K562 (cell line): ENCODE results near the gene TRPM2. TPM values are rescaled to one million over a fixed set of nuclear protein-coding genes. Genes with fewer than 3 reads are reported as not detected.

Experiments used
- NFYB ChIP-seq: IDR thresholded peaks from 2 replicates; pipeline ENCODE4 v1.6.1; 2011; ENCODE audit warnings: mild to moderate bottlenecking, moderate library complexity; ENCODE audit not compliant: insufficient read length; ENCODE audit errors: extremely low read depth
- RBM25 ChIP-seq: fragments of 200-400 bp; formaldehyde crosslinking; IDR thresholded peaks from 2 replicates; pipeline ENCODE4 v1.6.1; 2018; ENCODE audit warnings: low read length, low read depth, moderate library complexity; ENCODE audit not compliant: severe bottlenecking
- SNIP1 ChIP-seq: fragments of 450-650 bp; IDR thresholded peaks from 2 replicates; pipeline ENCODE4 v1.7.1; 2017; ENCODE audit warnings: low read depth, mild to moderate bottlenecking
- ZNF830 ChIP-seq: fragments of 250-450 bp; sonication (Bioruptor Pico); IDR thresholded peaks from 2 replicates; pipeline ENCODE4 v1.5.0; 2021; ENCODE audit warnings: mild to moderate bottlenecking
- polyA plus RNA-seq, 8 experiments: library from polyadenylated mRNA; depleted of rRNA in 4 of 8; stranded (reverse) in 5 of 8; unstranded in 3 of 8; fragments of >200 nt; fragmentation: Nextera tagmentation in 2 of 8; fragmentation: Illumina TruSeq in 1 of 8; extraction: Ambion mirVana in 2 of 8; extraction: Trizol in 1 of 8; gene quantifications; 2 replicates each; pipeline versions ENCODE4 v1.2.1 to v1.2.3, GENCODE V29; 2011 to 2014; ENCODE audit warnings: inconsistent platforms in 1 of 8, missing spikeins in 1 of 8
- total RNA-seq, 7 experiments: library from RNA; depleted of rRNA in 6 of 7; stranded (reverse); fragments of >200 nt in 6 of 7; fragmentation: Illumina TruSeq in 2 of 7; extraction: Trizol in 2 of 7; gene quantifications; 2 replicates each; pipeline versions ENCODE4 v1.2.1 to v1.2.3, GENCODE V29; 2011 to 2021; ENCODE audit warnings: low replicate concordance in 1 of 7
- TF ChIP-seq, protein P1 (sequence below): fragments of 250-450 bp; sonication (Bioruptor Pico); IDR thresholded peaks from 2 replicates; pipeline ENCODE4 v1.8.0; 2021; ENCODE audit warnings: moderate library complexity, mild to moderate bottlenecking, inconsistent platforms
- TF ChIP-seq, protein P2 (sequence below): fragments of 450-650 bp; formaldehyde crosslinking; IDR thresholded peaks from 2 replicates; pipeline ENCODE4 v1.4.0; 2020; ENCODE audit warnings: mild to moderate bottlenecking, moderate library complexity
- TF ChIP-seq, protein P3 (sequence below): sonication (generic); formaldehyde crosslinking; IDR thresholded peaks from 2 replicates; pipeline ENCODE4 v1.9.0; 2022; ENCODE audit warnings: mild to moderate bottlenecking, missing genetic modification reagents
- TF ChIP-seq, protein P4 (sequence below), 2 experiments: IDR thresholded peaks; 2 replicates each; pipeline ENCODE4 v1.6.1; 2011; ENCODE audit warnings: borderline replicate concordance in 1 of 2, control low read depth in 1 of 2, low read depth in 1 of 2, low read length in 1 of 2, mild to moderate bottlenecking in 1 of 2, mixed read lengths in 1 of 2, moderate library complexity in 1 of 2; ENCODE audit not compliant: insufficient read depth in 1 of 2, insufficient read length in 1 of 2, poor library complexity in 1 of 2, severe bottlenecking in 1 of 2; ENCODE audit errors: extremely low read depth in 1 of 2
- TF ChIP-seq, protein P5 (sequence below), 2 experiments: IDR thresholded peaks in 1 of 2; conservative IDR thresholded peaks in 1 of 2; 2 replicates each; pipeline ENCODE4 v1.6.1; 2016; ENCODE audit warnings: low read depth in 2 of 2, mild to moderate bottlenecking in 1 of 2, missing compliant biosample characterization in 1 of 2, missing genetic modification characterization in 1 of 2, moderate library complexity in 1 of 2

Gene TRPM2
- total and polyA plus RNA-seq, 9 of the 15 experiments (the other 6 are each of a cell fraction or from before 2014, with no cell fraction given): 0.33 to 2.1 (median 0.98) TPM; not detected in 2

DNA sequence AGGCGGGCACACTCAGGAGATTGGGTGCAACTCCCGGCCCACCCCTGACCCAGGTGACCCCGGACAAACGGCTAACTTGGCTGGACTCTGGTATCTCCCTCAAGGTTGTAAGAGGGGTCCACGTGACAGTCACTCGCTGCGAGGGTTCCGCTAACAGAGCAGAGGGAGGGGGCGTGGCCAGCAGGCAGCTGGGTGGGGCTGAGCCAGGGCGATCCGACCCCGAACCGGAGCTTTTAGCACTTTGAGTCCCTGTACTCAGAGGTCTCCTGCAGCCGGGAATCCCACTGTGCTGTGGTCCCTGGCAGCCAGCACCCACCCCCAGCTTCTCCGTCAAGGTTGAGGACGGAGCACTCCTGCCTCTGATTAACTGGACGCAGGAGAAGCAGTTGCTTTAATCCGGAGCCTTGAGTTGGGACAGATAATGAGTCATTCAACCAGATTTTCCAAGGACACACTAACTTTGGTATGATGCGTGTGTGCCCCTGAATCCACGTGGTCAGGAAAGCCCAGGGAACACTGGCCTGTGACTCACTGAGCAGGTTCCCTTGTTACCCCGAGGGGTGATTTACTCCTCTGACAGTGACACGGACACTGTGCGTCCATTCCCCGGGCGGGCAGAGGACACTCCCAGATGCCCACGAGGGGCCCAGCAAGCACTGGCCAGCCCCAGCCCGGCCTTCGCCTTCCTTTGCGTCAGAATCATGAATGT, 16.8 kb downstream of the TRPM2 start (continued):
- TF ChIP-seq, protein P1, sequence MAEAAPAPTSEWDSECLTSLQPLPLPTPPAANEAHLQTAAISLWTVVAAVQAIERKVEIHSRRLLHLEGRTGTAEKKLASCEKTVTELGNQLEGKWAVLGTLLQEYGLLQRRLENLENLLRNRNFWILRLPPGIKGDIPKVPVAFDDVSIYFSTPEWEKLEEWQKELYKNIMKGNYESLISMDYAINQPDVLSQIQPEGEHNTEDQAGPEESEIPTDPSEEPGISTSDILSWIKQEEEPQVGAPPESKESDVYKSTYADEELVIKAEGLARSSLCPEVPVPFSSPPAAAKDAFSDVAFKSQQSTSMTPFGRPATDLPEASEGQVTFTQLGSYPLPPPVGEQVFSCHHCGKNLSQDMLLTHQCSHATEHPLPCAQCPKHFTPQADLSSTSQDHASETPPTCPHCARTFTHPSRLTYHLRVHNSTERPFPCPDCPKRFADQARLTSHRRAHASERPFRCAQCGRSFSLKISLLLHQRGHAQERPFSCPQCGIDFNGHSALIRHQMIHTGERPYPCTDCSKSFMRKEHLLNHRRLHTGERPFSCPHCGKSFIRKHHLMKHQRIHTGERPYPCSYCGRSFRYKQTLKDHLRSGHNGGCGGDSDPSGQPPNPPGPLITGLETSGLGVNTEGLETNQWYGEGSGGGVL (CRISPR knock-in tag): no peak
- TF ChIP-seq, protein P2, sequence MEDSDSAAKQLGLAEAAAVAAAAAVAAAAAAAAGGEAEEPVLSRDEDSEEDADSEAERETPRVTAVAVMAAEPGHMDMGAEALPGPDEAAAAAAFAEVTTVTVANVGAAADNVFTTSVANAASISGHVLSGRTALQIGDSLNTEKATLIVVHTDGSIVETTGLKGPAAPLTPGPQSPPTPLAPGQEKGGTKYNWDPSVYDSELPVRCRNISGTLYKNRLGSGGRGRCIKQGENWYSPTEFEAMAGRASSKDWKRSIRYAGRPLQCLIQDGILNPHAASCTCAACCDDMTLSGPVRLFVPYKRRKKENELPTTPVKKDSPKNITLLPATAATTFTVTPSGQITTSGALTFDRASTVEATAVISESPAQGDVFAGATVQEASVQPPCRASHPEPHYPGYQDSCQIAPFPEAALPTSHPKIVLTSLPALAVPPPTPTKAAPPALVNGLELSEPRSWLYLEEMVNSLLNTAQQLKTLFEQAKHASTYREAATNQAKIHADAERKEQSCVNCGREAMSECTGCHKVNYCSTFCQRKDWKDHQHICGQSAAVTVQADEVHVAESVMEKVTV (CRISPR knock-in tag): no peak
- TF ChIP-seq RBM25 (no peak), ZNF830 (CRISPR knock-in tag) (no peak), NFYB (no peak), SNIP1 (no peak)
- TF ChIP-seq, protein P3, sequence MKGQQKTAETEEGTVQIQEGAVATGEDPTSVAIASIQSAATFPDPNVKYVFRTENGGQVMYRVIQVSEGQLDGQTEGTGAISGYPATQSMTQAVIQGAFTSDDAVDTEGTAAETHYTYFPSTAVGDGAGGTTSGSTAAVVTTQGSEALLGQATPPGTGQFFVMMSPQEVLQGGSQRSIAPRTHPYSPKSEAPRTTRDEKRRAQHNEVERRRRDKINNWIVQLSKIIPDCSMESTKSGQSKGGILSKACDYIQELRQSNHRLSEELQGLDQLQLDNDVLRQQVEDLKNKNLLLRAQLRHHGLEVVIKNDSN (CRISPR knock-in tag): peak; percentile 61
- TF ChIP-seq, protein P4, sequence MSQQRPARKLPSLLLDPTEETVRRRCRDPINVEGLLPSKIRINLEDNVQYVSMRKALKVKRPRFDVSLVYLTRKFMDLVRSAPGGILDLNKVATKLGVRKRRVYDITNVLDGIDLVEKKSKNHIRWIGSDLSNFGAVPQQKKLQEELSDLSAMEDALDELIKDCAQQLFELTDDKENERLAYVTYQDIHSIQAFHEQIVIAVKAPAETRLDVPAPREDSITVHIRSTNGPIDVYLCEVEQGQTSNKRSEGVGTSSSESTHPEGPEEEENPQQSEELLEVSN (IDR thresholded peaks at IDR 0.05; ENCODE audit: borderline replicate concordance in 1 of 2, extremely low read depth in 1 of 2, insufficient read depth in 1 of 2, insufficient read length in 1 of 2, low read depth in 1 of 2, low read length in 1 of 2, poor library complexity in 1 of 2, severe bottlenecking in 1 of 2): peak in 1 of 2 experiments; percentile 33
- TF ChIP-seq, protein P5, sequence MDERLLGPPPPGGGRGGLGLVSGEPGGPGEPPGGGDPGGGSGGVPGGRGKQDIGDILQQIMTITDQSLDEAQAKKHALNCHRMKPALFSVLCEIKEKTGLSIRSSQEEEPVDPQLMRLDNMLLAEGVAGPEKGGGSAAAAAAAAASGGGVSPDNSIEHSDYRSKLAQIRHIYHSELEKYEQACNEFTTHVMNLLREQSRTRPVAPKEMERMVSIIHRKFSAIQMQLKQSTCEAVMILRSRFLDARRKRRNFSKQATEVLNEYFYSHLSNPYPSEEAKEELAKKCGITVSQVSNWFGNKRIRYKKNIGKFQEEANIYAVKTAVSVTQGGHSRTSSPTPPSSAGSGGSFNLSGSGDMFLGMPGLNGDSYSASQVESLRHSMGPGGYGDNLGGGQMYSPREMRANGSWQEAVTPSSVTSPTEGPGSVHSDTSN (CRISPR knock-in tag; IDR thresholded peaks at IDR 0.05; ENCODE audit: low read depth): no peak
- TF ChIP-seq, protein P5 (tag; conservative IDR thresholded peaks at IDR 0.05; ENCODE audit: low read depth): no peak
